K562 (cell line): ENCODE data around the gene SH3TC2. TPM values are rescaled to one million over a fixed set of nuclear protein-coding genes. Genes with fewer than 3 reads are reported as not detected.

Source experiments
- ATAC-seq: fragments of 200-7000 bp; cut with Tn5 transposase; 3 replicates; pipeline ENCODE4 v1.9.1; 2020; ENCODE audit warnings: moderate library complexity
- BruUV-seq: library from RNA; stranded (reverse); fragments of 400-500 nt; replicated peaks from 2 replicates; lab custom pipeline; 2021; lab: Mats Ljungman, UMichigan
- CTCF ChIA-PET: fragments of 300-600 bp; formaldehyde crosslinking; extraction: SDS; loops from one replicate; lab custom pipeline; 2021; ENCODE audit warnings: low intra/inter-chr PET ratio; lab: Yijun Ruan, JAX
- POLR2A ChIA-PET: fragments of 300-600, 350-650 bp; sonication (Branson Sonifier 250); formaldehyde crosslinking; extraction: SDS; loops from one replicate; lab custom pipeline; 2021; ENCODE audit warnings: antibody characterized with exemption, inconsistent platforms; lab: Yijun Ruan, JAX
- DNase-seq, 4 experiments: peaks; one replicate each; pipeline versions ENCODE4 v3.0.0 to v3.0.0-alpha.2; 2011 to 2018; ENCODE audit warnings: low spot score in 3 of 4, mixed read lengths in 3 of 4; ENCODE audit errors: extremely low read depth in 1 of 4
- FAIRE-seq: peaks from 2 replicates; lab custom pipeline; 2011; peaks lifted over from hg19 to GRCh38; lab: Jason Lieb, UNC
- H2AFZ ChIP-seq: 2 replicates; pipeline ENCODE4 v1.6.0; 2011; ENCODE audit warnings: low read depth, low read length, control low read depth, inconsistent platforms
- H3K27ac ChIP-seq: fragments of 200-600 bp; 3 replicates; pipeline ENCODE4 v1.8.0; 2011; ENCODE audit warnings: low read depth, mild to moderate bottlenecking, control low read depth, inconsistent platforms, low read length, moderate library complexity, mixed read lengths; ENCODE audit errors: extremely low read depth
- H3K27me3 ChIP-seq, 2 experiments: fragments of 300-600 bp in 1 of 2; 2 replicates in 1 of 2; 3 replicates in 1 of 2; pipeline versions ENCODE4 v1.6.0 to v1.8.0; 2011; ENCODE audit warnings: inconsistent platforms in 2 of 2, low read length in 2 of 2, mild to moderate bottlenecking in 1 of 2, mixed read lengths in 1 of 2, moderate library complexity in 1 of 2; ENCODE audit not compliant: control insufficient read depth in 2 of 2, insufficient read depth in 2 of 2
- H3K36me3 ChIP-seq: fragments of 300-600 bp; 3 replicates; pipeline ENCODE4 v1.8.0; 2011; ENCODE audit warnings: mild to moderate bottlenecking, low read length, inconsistent platforms; ENCODE audit not compliant: control insufficient read depth, insufficient read depth
- H3K4me1 ChIP-seq, 2 experiments: fragments of 200-600 bp in 1 of 2; replicated peaks in 1 of 2; 2 replicates in 1 of 2; 3 replicates in 1 of 2; pipeline versions ENCODE4 v1.5.1 to v1.8.0; 2011; ENCODE audit warnings: inconsistent platforms in 2 of 2, low read length in 2 of 2, mild to moderate bottlenecking in 1 of 2, mixed read lengths in 1 of 2, moderate library complexity in 1 of 2; ENCODE audit not compliant: control insufficient read depth in 2 of 2, insufficient read depth in 2 of 2
- H3K4me2 ChIP-seq: 2 replicates; pipeline ENCODE4 v1.6.1; 2011; ENCODE audit warnings: low read length, control low read depth, inconsistent platforms, mixed read lengths; ENCODE audit not compliant: insufficient read depth
- H3K4me3 ChIP-seq: fragments of 200-600 bp; sonication (generic), shearing (Covaris generic); 2 replicates; pipeline ENCODE4 v1.5.1; 2016; ENCODE audit warnings: control low read depth, inconsistent platforms
- H3K79me2 ChIP-seq: fragments of 200-600 bp; 3 replicates; pipeline ENCODE4 v1.8.0; 2011; ENCODE audit warnings: low read length, inconsistent platforms; ENCODE audit not compliant: control insufficient read depth, insufficient read depth
- H3K9ac ChIP-seq, 2 experiments: 2 replicates each; pipeline versions ENCODE4 v1.6.0 to v1.6.1; 2011; ENCODE audit warnings: low read depth in 2 of 2, low read length in 2 of 2, control low read depth in 1 of 2, inconsistent platforms in 1 of 2, mild to moderate bottlenecking in 1 of 2, mixed read lengths in 1 of 2; ENCODE audit not compliant: insufficient read depth in 1 of 2
- H3K9me1 ChIP-seq: one replicate; pipeline ENCODE4 v1.6.0; 2011; ENCODE audit warnings: inconsistent platforms, mild to moderate bottlenecking, low read length, moderate library complexity; ENCODE audit not compliant: control insufficient read depth, insufficient read depth
- H3K9me3 ChIP-seq: replicated peaks from 2 replicates; pipeline ENCODE4 v1.5.1; 2011; ENCODE audit warnings: low read depth, low read length, inconsistent platforms; ENCODE audit not compliant: control insufficient read depth, insufficient read depth
- H4K20me1 ChIP-seq: replicated peaks from 2 replicates; pipeline ENCODE4 v1.6.1; 2011; ENCODE audit warnings: low read length, inconsistent platforms, mixed read lengths; ENCODE audit not compliant: control insufficient read depth, insufficient read depth
- C11orf30 ChIP-seq: fragments of 450-650 bp; IDR thresholded peaks from 2 replicates; pipeline ENCODE4 v1.6.1; 2016; ENCODE audit warnings: low read depth, mild to moderate bottlenecking
- FOXK1 ChIP-seq: sonication (generic); formaldehyde crosslinking; IDR thresholded peaks from 2 replicates; pipeline ENCODE4 v1.8.0; 2022; ENCODE audit warnings: missing genetic modification reagents, mild to moderate bottlenecking, borderline replicate concordance
- GATA2 ChIP-seq: sonication (generic); formaldehyde crosslinking; IDR thresholded peaks from 2 replicates; pipeline ENCODE4 v1.4.0; 2020; ENCODE audit warnings: mild to moderate bottlenecking, missing genetic modification reagents
- KHSRP ChIP-seq: fragments of 450-650 bp; IDR thresholded peaks from 2 replicates; pipeline ENCODE4 v1.6.1; 2017
- LEF1 ChIP-seq: fragments of 450-650 bp; IDR thresholded peaks from 2 replicates; pipeline ENCODE4 v1.6.1; 2016; ENCODE audit warnings: mild to moderate bottlenecking
- MAFF ChIP-seq: IDR thresholded peaks from 2 replicates; pipeline ENCODE4 v1.6.1; 2012; ENCODE audit warnings: low read length, improper control_type of control experiment
- MAFG ChIP-seq: fragments of 450-650 bp; conservative IDR thresholded peaks from 2 replicates; pipeline ENCODE4 v1.6.1; 2016; ENCODE audit warnings: missing genetic modification characterization, missing compliant biosample characterization
- MAFK ChIP-seq: IDR thresholded peaks from 2 replicates; pipeline ENCODE4 v1.6.1; 2011; ENCODE audit warnings: low read length, improper control_type of control experiment
- MEF2D ChIP-seq: conservative IDR thresholded peaks from 2 replicates; pipeline ENCODE4 v1.6.1; 2016; ENCODE audit warnings: low read depth, missing genetic modification characterization, missing compliant biosample characterization
- POLR2B ChIP-seq: fragments of 450-650 bp; IDR thresholded peaks from 2 replicates; pipeline ENCODE4 v1.6.1; 2018; ENCODE audit warnings: low read depth; ENCODE audit not compliant: partially characterized antibody
- SAFB ChIP-seq: fragments of 200-400 bp; formaldehyde crosslinking; IDR thresholded peaks from 2 replicates; pipeline ENCODE4 v1.6.1; 2017; ENCODE audit warnings: low read depth, low read length, borderline replicate concordance
- TAF7 ChIP-seq: fragments of 450-650 bp; IDR thresholded peaks from 2 replicates; pipeline ENCODE4 v1.6.1; 2016; ENCODE audit warnings: missing genetic modification characterization, missing compliant biosample characterization
- ZNF282 ChIP-seq: sonication (generic); formaldehyde crosslinking; IDR thresholded peaks from 2 replicates; pipeline ENCODE4 v1.8.1; 2023; ENCODE audit warnings: missing genetic modification reagents
- WGBS: fragments of 100-300 bp; shearing (Covaris generic); methylation state at CpG from one replicate; pipeline ENCODE4 v1.1.6; 2016; ENCODE audit warnings: low coverage, mixed read lengths; ENCODE audit not compliant: insufficient coverage; ENCODE audit errors: missing lambda C conversion rate; 5-methylcytosine and 5-hydroxymethylcytosine counted together
- in situ Hi-C: fragments of 300-500 bp; cut with MboI; formaldehyde crosslinking; loops from 4 replicates; pipeline ENCODE4 v1.15.0; 2018; ENCODE audit warnings: inconsistent platforms, mixed read lengths
- intact Hi-C: fragments of 100-400 bp; cut with micrococcal nuclease; formaldehyde crosslinking; loops from 2 replicates; pipeline ENCODE4 v1.14.2; 2022
- polyA plus RNA-seq, 8 experiments: library from polyadenylated mRNA; depleted of rRNA in 4 of 8; stranded (reverse) in 5 of 8; unstranded in 3 of 8; fragments of >200 nt; fragmentation: Nextera tagmentation in 2 of 8; fragmentation: Illumina TruSeq in 1 of 8; extraction: Ambion mirVana in 2 of 8; extraction: Trizol in 1 of 8; gene quantifications; 2 replicates each; pipeline versions ENCODE4 v1.2.1 to v1.2.3, GENCODE V29; 2011 to 2014; ENCODE audit warnings: inconsistent platforms in 1 of 8, missing spikeins in 1 of 8
- total RNA-seq, 7 experiments: library from RNA; depleted of rRNA in 6 of 7; stranded (reverse); fragments of >200 nt in 6 of 7; fragmentation: Illumina TruSeq in 2 of 7; extraction: Trizol in 2 of 7; gene quantifications; 2 replicates each; pipeline versions ENCODE4 v1.2.1 to v1.2.3, GENCODE V29; 2011 to 2021; ENCODE audit warnings: low replicate concordance in 1 of 7
- TF ChIP-seq, protein P1 (sequence below): fragments of 250-450 bp; sonication (Bioruptor Pico); IDR thresholded peaks from 2 replicates; pipeline ENCODE4 v1.5.0; 2022; ENCODE audit warnings: mild to moderate bottlenecking
- TF ChIP-seq, protein P2 (sequence below): fragments of 250-450 bp; sonication (Bioruptor Pico); IDR thresholded peaks from 2 replicates; pipeline ENCODE4 v1.9.0; 2021; ENCODE audit warnings: mild to moderate bottlenecking
- TF ChIP-seq, protein P3 (sequence below): fragments of 450-650 bp; IDR thresholded peaks from 2 replicates; pipeline ENCODE4 v1.6.1; 2016; ENCODE audit warnings: mild to moderate bottlenecking
- TF ChIP-seq, protein P4 (sequence below): sonication (generic); IDR thresholded peaks from 2 replicates; pipeline ENCODE4 v1.6.1; 2016

SH3TC2 gene
- total and polyA plus RNA-seq, 9 of the 15 experiments (the other 6 are each of a cell fraction or from before 2014, with no cell fraction given): 0.03 to 0.80 (median 0.55) TPM; not detected in 1

DNA sequence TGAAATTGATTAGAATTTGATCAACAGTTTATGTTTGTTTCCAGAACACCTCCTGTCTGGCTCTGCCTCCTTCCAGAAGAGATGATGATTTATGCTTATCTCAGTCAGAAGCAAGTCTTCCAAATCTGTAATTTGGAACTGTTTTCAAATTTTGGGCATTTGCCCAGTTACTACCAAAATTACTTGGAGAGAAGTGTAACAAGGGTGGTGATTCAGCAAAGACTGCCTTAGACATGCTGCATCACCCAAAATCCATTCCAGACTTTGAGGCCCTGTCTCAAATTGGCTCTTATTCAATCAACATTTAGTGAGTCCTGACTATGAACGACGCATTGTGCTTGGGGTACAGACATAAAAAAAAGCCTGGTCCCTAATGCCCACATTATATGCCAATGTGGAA is 89.4 kb downstream of the SH3TC2 start:
- FAIRE-seq: no peak
- no peak overlapping the region for H3K4me2 ChIP-seq
- no peak for DNase-seq
- H3K9ac ChIP-seq: no peak overlapping the region
- H3K4me1 ChIP-seq: no peaks in the 10 kb centered on the region
- H3K79me2 ChIP-seq: no peaks in the 10 kb centered on the region
- H3K9me1 ChIP-seq: no peaks in the 10 kb centered on the region
- ATAC-seq: no peak
- ChIA-PET CTCF (no interaction called here), POLR2A (no interaction called here)
- no peak overlapping the region for H2AFZ ChIP-seq
- no peak overlapping the region for H3K27ac ChIP-seq
- H4K20me1 ChIP-seq: no peaks in the 10 kb centered on the region
- peaks cover 8 to 18% of the 10 kb centered on the region in 2 experiments; a peak in 4 of 5 replicates for H3K27me3 ChIP-seq
- in situ Hi-C loops: no loop called here
- 4% methylated on average over 2 of the region's 2 CpGs for WGBS
- H3K36me3 ChIP-seq: no peaks in the 10 kb centered on the region
- no TSS peak for BruUV-seq
- no peaks in the 10 kb centered on the region for H3K9me3 ChIP-seq
- no peak overlapping the region for H3K4me3 ChIP-seq
- intact Hi-C loops: no loop called here
- TF ChIP-seq MAFG (peak; percentile 76), FOXK1 (CRISPR knock-in tag) (no peak), MAFF (peak; percentile 44), C11orf30 (peak; percentile 61; the same call in 1 of the 2 replicates), POLR2B (no peak), MEF2D (tag) (no peak), TAF7 (tag) (no peak), LEF1 (no peak), KHSRP (no peak), SAFB (no peak), GATA2 (CRISPR knock-in tag) (no peak), ZNF282 (CRISPR knock-in tag) (no peak), MAFK (peak; percentile 39; the same call in 1 of the 2 replicates)
- TF ChIP-seq, protein P1, sequence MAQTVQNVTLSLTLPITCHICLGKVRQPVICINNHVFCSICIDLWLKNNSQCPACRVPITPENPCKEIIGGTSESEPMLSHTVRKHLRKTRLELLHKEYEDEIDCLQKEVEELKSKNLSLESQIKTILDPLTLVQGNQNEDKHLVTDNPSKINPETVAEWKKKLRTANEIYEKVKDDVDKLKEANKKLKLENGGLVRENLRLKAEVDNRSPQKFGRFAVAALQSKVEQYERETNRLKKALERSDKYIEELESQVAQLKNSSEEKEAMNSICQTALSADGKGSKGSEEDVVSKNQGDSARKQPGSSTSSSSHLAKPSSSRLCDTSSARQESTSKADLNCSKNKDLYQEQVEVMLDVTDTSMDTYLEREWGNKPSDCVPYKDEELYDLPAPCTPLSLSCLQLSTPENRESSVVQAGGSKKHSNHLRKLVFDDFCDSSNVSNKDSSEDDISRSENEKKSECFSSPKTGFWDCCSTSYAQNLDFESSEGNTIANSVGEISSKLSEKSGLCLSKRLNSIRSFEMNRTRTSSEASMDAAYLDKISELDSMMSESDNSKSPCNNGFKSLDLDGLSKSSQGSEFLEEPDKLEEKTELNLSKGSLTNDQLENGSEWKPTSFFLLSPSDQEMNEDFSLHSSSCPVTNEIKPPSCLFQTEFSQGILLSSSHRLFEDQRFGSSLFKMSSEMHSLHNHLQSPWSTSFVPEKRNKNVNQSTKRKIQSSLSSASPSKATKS (CRISPR knock-in tag): no peak
- TF ChIP-seq, protein P2, sequence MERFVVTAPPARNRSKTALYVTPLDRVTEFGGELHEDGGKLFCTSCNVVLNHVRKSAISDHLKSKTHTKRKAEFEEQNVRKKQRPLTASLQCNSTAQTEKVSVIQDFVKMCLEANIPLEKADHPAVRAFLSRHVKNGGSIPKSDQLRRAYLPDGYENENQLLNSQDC: no peak
- TF ChIP-seq, protein P3, sequence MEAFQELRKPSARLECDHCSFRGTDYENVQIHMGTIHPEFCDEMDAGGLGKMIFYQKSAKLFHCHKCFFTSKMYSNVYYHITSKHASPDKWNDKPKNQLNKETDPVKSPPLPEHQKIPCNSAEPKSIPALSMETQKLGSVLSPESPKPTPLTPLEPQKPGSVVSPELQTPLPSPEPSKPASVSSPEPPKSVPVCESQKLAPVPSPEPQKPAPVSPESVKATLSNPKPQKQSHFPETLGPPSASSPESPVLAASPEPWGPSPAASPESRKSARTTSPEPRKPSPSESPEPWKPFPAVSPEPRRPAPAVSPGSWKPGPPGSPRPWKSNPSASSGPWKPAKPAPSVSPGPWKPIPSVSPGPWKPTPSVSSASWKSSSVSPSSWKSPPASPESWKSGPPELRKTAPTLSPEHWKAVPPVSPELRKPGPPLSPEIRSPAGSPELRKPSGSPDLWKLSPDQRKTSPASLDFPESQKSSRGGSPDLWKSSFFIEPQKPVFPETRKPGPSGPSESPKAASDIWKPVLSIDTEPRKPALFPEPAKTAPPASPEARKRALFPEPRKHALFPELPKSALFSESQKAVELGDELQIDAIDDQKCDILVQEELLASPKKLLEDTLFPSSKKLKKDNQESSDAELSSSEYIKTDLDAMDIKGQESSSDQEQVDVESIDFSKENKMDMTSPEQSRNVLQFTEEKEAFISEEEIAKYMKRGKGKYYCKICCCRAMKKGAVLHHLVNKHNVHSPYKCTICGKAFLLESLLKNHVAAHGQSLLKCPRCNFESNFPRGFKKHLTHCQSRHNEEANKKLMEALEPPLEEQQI: no peak
- TF ChIP-seq, protein P4, sequence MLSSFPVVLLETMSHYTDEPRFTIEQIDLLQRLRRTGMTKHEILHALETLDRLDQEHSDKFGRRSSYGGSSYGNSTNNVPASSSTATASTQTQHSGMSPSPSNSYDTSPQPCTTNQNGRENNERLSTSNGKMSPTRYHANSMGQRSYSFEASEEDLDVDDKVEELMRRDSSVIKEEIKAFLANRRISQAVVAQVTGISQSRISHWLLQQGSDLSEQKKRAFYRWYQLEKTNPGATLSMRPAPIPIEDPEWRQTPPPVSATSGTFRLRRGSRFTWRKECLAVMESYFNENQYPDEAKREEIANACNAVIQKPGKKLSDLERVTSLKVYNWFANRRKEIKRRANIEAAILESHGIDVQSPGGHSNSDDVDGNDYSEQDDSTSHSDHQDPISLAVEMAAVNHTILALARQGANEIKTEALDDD: no peak
